Peyer's patch (tissue), 4 donors: Measurements from ENCODE around the gene ZSCAN10. TPM values are rescaled to one million over a fixed set of nuclear protein-coding genes. Genes with fewer than 3 reads are reported as not detected.

Source experiments
- small RNA-seq, 2 donors: library from RNA; depleted of rRNA; stranded (forward); fragments of <200 nt; gene quantifications; one replicate each; pipeline ENCODE3, GENCODE V24; 2016
- total RNA-seq, 4 donors: library from RNA; depleted of rRNA; stranded (reverse); fragments of >200 nt; gene quantifications; one replicate each; pipeline ENCODE4 v1.1.0, GENCODE V29; 2016

The ZSCAN10 gene
- total RNA-seq, 4 donors from 2014 or later: not detected

Small RNA genes within 50 kb of the gene (small RNA-seq; reads per million reads assigned to genes)
- gene RNU1-22P: 0 reads per million in 2 donors

Other genes with a start within 250 kb of the ZSCAN10 start
- gene PRSS22, start 241.1 kb downstream of the ZSCAN10 start, total RNA-seq: 1 to 10 TPM in 3 of 4 donors, not detected in 1; 1.4 to 1.9 (median 1.8) TPM
- 10 to 100 TPM; 40.8 to 61.3 (median 53.1) TPM for gene FLYWCH2, start 216.1 kb downstream of the ZSCAN10 start, total RNA-seq
- gene FLYWCH1, start 187.4 kb downstream of the ZSCAN10 start, total RNA-seq: 10 to 100 TPM; 30.1 to 67.4 (median 46.8) TPM
- gene KREMEN2, start 135.0 kb downstream of the ZSCAN10 start, total RNA-seq: 1 to 10 TPM in 1 of 4 donors, under 1 TPM in 1, not detected in 2; 0.40 to 1.6 TPM
- 10 to 100 TPM in 1 of 4 donors, 1 to 10 TPM in 3; 6.3 to 13.2 (median 9.2) TPM for gene PAQR4, start 129.9 kb downstream of the ZSCAN10 start, total RNA-seq
- gene PKMYT1, start 118.8 kb downstream of the ZSCAN10 start, total RNA-seq: 10 to 100 TPM in 1 of 4 donors, 1 to 10 TPM in 3; 4.3 to 23.9 (median 6.0) TPM
- gene CLDN9, start 86.4 kb downstream of the ZSCAN10 start, total RNA-seq: 1 to 10 TPM in 3 of 4 donors, under 1 TPM in 1; 0.76 to 2.5 (median 1.2) TPM
- gene CLDN6, start 81.1 kb downstream of the ZSCAN10 start, total RNA-seq: not detected
- 10 to 100 TPM in 3 of 4 donors, 1 to 10 TPM in 1; 4.1 to 56.4 (median 39.8) TPM for gene TNFRSF12A, start 78.9 kb downstream of the ZSCAN10 start, total RNA-seq
- 10 to 100 TPM; 14.0 to 38.0 (median 34.1) TPM for gene HCFC1R1, start 75.4 kb downstream of the ZSCAN10 start, total RNA-seq
- 10 to 100 TPM in 3 of 4 donors, 1 to 10 TPM in 1; 9.6 to 64.4 (median 27.1) TPM for gene THOC6, start 75.3 kb downstream of the ZSCAN10 start, total RNA-seq
- gene BICDL2, start 62.4 kb downstream of the ZSCAN10 start, total RNA-seq: 100 to 1,000 TPM in 2 of 4 donors, 10 to 100 TPM in 2; 44.6 to 126 (median 93.8) TPM
- gene MMP25, start 52.7 kb downstream of the ZSCAN10 start, total RNA-seq: 1 to 10 TPM in 3 of 4 donors, not detected in 1; 1.4 to 3.3 (median 2.4) TPM
- gene IL32, start 33.7 kb downstream of the ZSCAN10 start, total RNA-seq: 100 to 1,000 TPM in 3 of 4 donors, 10 to 100 TPM in 1; 93.3 to 676 (median 590) TPM
- 10 to 100 TPM in 3 of 4 donors, 1 to 10 TPM in 1; 5.0 to 24.6 (median 16.2) TPM for gene ZNF205, start 13.3 kb upstream of the ZSCAN10 start, total RNA-seq
- gene ZNF213, start 35.7 kb upstream of the ZSCAN10 start, total RNA-seq: 10 to 100 TPM; 14.9 to 40.6 (median 18.4) TPM
- not detected for gene OR1F1, start 88.9 kb upstream of the ZSCAN10 start, total RNA-seq
- 10 to 100 TPM in 2 of 4 donors, 1 to 10 TPM in 2; 8.6 to 13.0 (median 10.0) TPM for gene ZNF200, start 135.9 kb upstream of the ZSCAN10 start, total RNA-seq
- 1 to 10 TPM; 1.2 to 6.6 (median 2.2) TPM for gene MEFV, start 157.3 kb upstream of the ZSCAN10 start, total RNA-seq
- 10 to 100 TPM; 19.0 to 35.8 (median 27.5) TPM for gene ZNF263, start 184.2 kb upstream of the ZSCAN10 start, total RNA-seq
- gene TIGD7, start 206.1 kb upstream of the ZSCAN10 start, total RNA-seq: 10 to 100 TPM in 1 of 4 donors, 1 to 10 TPM in 3; 1.2 to 14.9 (median 2.9) TPM
- 10 to 100 TPM; 19.3 to 56.9 (median 41.6) TPM for gene ZNF75A, start 206.2 kb upstream of the ZSCAN10 start, total RNA-seq